ENCODE results near the gene ZNF761. TPM values are rescaled to one million over a fixed set of nuclear protein-coding genes. Genes with fewer than 3 reads are reported as not detected.
"Not testable (repeated sequence)": the region's sequence is repeated elsewhere in the genome, so short reads cannot be mapped to it uniquely, and the experiment has no call there.

Gene ZNF761
- total RNA-seq, 1 donor from 2014 or later: 13.8 TPM

- TF ChIP-seq CTCF (IDR thresholded peaks at IDR 0.05): no peak
- H3K27me3 Mint-ChIP-seq: no peaks in the 10 kb centered on the region
- intact Hi-C loops (cut with micrococcal nuclease): loop anchor here (2.0 kb wide), 2 partner anchors 36 to 62 kb away; partner anchors contain the start of genes ZNF761 and ZNF845
- peaks cover 21% of the 10 kb centered on the region for H3K36me3 Mint-ChIP-seq (ENCODE audit: low read depth)
- ATAC-seq (ENCODE audit: low read depth) (no peak), DNase-seq (no peak)
- H3K4me1 Mint-ChIP-seq: peaks cover 29% of the 10 kb centered on the region
- H3K27ac Mint-ChIP-seq: peak overlapping the region; percentile 90
- peak overlapping the region; percentile 95 for H3K4me3 Mint-ChIP-seq
- CTCF ChIA-PET: no interaction called here
- H3K9me3 Mint-ChIP-seq: peaks cover 11% of the 10 kb centered on the region
- POLR2A ChIA-PET: interaction anchor here (0.6 to 1.9 kb wide), 8 partner anchors 29 to 1205 kb away, joined by 3 to 9 read pairs (median 4); partner anchors contain the start of genes PPP2R1A, ZNF525, ZNF761 and ZNF808
These were observed 37.2 kb upstream of the ZNF761 start for GRCh38 chr19:53394522-53394973.

- H3K36me3 Mint-ChIP-seq (ENCODE audit: low read depth): peaks cover 25% of the 10 kb centered on the region
- peaks cover 29% of the 10 kb centered on the region for H3K4me1 Mint-ChIP-seq
- no peak for TF ChIP-seq CTCF (IDR thresholded peaks at IDR 0.05)
- peaks cover 10% of the 10 kb centered on the region for H3K9me3 Mint-ChIP-seq
- H3K27me3 Mint-ChIP-seq: no peaks in the 10 kb centered on the region
- peak within 1 kb of the TSS; percentile 95 for H3K4me3 Mint-ChIP-seq
- ATAC-seq (ENCODE audit: low read depth) (peak; percentile 99), DNase-seq (peak; percentile 98)
- H3K27ac Mint-ChIP-seq: peak within 1 kb of the TSS; percentile 90
- CTCF ChIA-PET: no interaction called here
- POLR2A ChIA-PET: interaction anchor here (0.6 to 1.9 kb wide), 9 partner anchors 29 to 1206 kb away, joined by 3 to 9 read pairs (median 4); partner anchors contain the start of genes PPP2R1A, ZNF525, ZNF761 and ZNF808
- intact Hi-C loops (cut with micrococcal nuclease): loop anchor here (1.0 to 2.0 kb wide), 8 partner anchors 30 to 292 kb away; partner anchors contain the start of genes ZNF160, ZNF525, ZNF677 and ZNF761
These were observed 36.6 kb upstream of the ZNF761 start, which contains the start of gene ZNF765 for GRCh38 chr19:53394974-53395839. ZNF765 (plus strand) TSS chr19:53395149; CDS start chr19:53398016, 2,867 bp downstream.

GRCh38 chr19:53395840-53396524, 35.8 kb upstream of the ZNF761 start:
- Mint-ChIP-seq H3K36me3 (ENCODE audit: low read depth) (peaks cover 32% of the 10 kb centered on the region), H3K4me1 (peaks cover 28% of the 10 kb centered on the region), H3K27ac (peak overlapping the region; percentile 90), H3K4me3 (peak overlapping the region; percentile 95)
- H3K27me3 Mint-ChIP-seq; H3K9me3 Mint-ChIP-seq; DNase-seq; ATAC-seq (ENCODE audit: low read depth); CTCF ChIA-PET: not testable (repeated sequence)
- POLR2A ChIA-PET: interaction anchor here (0.6 to 1.9 kb wide), 3 partner anchors 30 to 1207 kb away, joined by 3 to 9 read pairs (median 4); partner anchors contain the start of genes PPP2R1A and ZNF525
- intact Hi-C loops (cut with micrococcal nuclease): loop anchor here (1.0 to 2.0 kb wide), 9 partner anchors 31 to 293 kb away; partner anchors contain the start of genes ZNF160, ZNF525, ZNF677 and ZNF761

- no peaks in the 10 kb centered on the region for H3K27me3 Mint-ChIP-seq
- H3K4me1 Mint-ChIP-seq: peaks cover 28% of the 10 kb centered on the region
- DNase-seq (no peak), ATAC-seq (ENCODE audit: low read depth) (no peak)
- peak overlapping the region; percentile 95 for H3K4me3 Mint-ChIP-seq
- TF ChIP-seq CTCF (IDR thresholded peaks at IDR 0.05): no peak
- H3K36me3 Mint-ChIP-seq (ENCODE audit: low read depth): peaks cover 35% of the 10 kb centered on the region
- no peak overlapping the region for H3K27ac Mint-ChIP-seq
- intact Hi-C loops (cut with micrococcal nuclease): loop anchor here (1.0 kb wide), 1 partner anchor 74 kb away; no protein-coding TSS in a partner anchor
- POLR2A ChIA-PET: no interaction called here
- CTCF ChIA-PET: no interaction called here
- peaks cover 4% of the 10 kb centered on the region for H3K9me3 Mint-ChIP-seq
These were observed 35.3 kb upstream of the ZNF761 start for GRCh38 chr19:53396525-53396868.

- DNase-seq; CTCF ChIA-PET; H3K27ac Mint-ChIP-seq; H3K9me3 Mint-ChIP-seq; H3K27me3 Mint-ChIP-seq; intact Hi-C loops (cut with micrococcal nuclease); H3K4me3 Mint-ChIP-seq; ATAC-seq (ENCODE audit: low read depth): not testable (repeated sequence)
- Mint-ChIP-seq H3K4me1 (peaks cover 28% of the 10 kb centered on the region), H3K36me3 (ENCODE audit: low read depth) (peaks cover 48% of the 10 kb centered on the region)
- POLR2A ChIA-PET: interaction anchor here (0.5 kb wide), 1 partner anchor 543 kb away, joined by 7 read pairs; no protein-coding TSS in a partner anchor
These were observed 33.9 kb upstream of the ZNF761 start for GRCh38 chr19:53397918-53398317.

Data from activated B cell treated with CpG ODN at 0.5 μM for 24 hours (primary cell).